Ishikawa (cell line): ENCODE measurements around the gene C1QTNF4.
A peak's percentile ranks its signal among the peaks of the same experiment; 100 is the strongest.

ENCODE experiments used
- CEBPB ChIP-seq: IDR thresholded peaks from 2 replicates; pipeline ENCODE4 v1.6.1; 2012
- CREB1 ChIP-seq: IDR thresholded peaks from 2 replicates; pipeline ENCODE4 v1.6.1; 2012; ENCODE audit warnings: low read depth
- EGR1 ChIP-seq: IDR thresholded peaks from 2 replicates; pipeline ENCODE4 v1.6.1; 2012
- EP300 ChIP-seq: IDR thresholded peaks from 2 replicates; pipeline ENCODE4 v1.6.1; 2012; ENCODE audit warnings: borderline replicate concordance
- FOXM1 ChIP-seq: IDR thresholded peaks from 2 replicates; pipeline ENCODE4 v1.6.1; 2012; ENCODE audit warnings: low read depth, borderline replicate concordance
- NFIC ChIP-seq: IDR thresholded peaks from 2 replicates; pipeline ENCODE4 v1.6.1; 2012
- RAD21 ChIP-seq: IDR thresholded peaks from 2 replicates; pipeline ENCODE4 v1.6.1; 2012; ENCODE audit warnings: low read depth
- TAF1 ChIP-seq: IDR thresholded peaks from 2 replicates; pipeline ENCODE4 v1.6.1; 2012; ENCODE audit warnings: low read depth, mild to moderate bottlenecking
- TCF12 ChIP-seq: IDR thresholded peaks from 2 replicates; pipeline ENCODE4 v1.6.1; 2012; ENCODE audit warnings: low read depth
- TEAD4 ChIP-seq: IDR thresholded peaks from 2 replicates; pipeline ENCODE4 v1.6.1; 2012
- YY1 ChIP-seq: IDR thresholded peaks from 2 replicates; pipeline ENCODE4 v1.6.1; 2012; ENCODE audit warnings: low read depth
- ZBTB7A ChIP-seq: IDR thresholded peaks from 2 replicates; pipeline ENCODE4 v1.6.1; 2012; ENCODE audit warnings: low read depth
- TF ChIP-seq, protein P1 (sequence below): IDR thresholded peaks from 2 replicates; pipeline ENCODE4 v1.6.1; 2012
- TF ChIP-seq, protein P2 (sequence below): IDR thresholded peaks from 2 replicates; pipeline ENCODE4 v1.6.1; 2012
- TF ChIP-seq, protein P3 (sequence below): IDR thresholded peaks from 2 replicates; pipeline ENCODE4 v1.6.1; 2012; ENCODE audit warnings: low read depth, mild to moderate bottlenecking

Gene C1QTNF4

DNA sequence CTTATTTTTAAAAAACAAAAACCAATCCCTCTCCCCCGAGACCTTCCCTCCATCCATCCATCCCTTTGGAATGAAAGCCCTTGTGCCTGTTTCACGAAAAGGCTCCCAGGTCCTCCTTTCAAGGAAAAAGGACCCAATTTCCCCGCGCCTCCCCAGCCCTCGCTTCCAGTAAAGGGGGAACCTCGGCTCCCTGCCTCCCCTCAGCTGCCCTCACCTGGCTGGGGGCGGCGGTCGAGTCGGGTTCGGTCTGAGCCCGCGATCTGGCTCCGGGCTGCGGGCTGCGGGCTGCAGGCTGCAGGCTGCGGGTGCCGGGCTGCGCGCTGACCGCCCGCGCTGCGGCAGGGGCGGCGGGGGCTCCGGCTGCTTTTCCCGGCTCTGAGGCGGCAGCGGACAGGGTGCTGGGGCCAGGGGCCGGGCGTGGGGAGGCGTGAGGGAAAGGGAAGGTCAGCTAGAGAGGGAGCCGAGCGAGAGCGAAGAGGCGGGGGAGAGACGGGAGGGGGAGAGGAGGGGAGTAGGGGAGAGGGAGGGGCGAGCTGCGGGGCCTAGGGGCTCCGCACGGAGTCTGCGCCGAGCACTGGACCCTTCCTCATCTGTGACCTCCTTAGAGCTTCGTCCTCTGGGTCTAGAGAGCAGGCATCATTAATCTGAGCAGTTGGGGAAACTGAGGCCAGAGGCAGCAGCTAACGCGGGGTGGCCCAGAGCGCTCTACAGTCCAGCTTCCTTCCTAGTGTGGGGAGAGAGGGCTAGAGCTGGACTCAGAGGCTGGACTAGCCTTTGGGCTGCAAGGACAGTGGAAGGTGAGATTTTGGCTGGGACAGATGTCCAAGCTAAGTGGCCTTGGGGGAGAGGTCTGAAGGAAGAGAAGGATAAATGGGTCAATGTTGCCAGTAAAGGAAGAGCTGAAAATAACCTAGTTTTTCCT is at the start of gene C1QTNF4:
C1QTNF4 (minus strand) TSS at position 478 of the 922 bp plus-strand sequence. CDS start 3,601 bp downstream, outside the sequence.
- TF ChIP-seq TEAD4 (no peak), EP300 (no peak), CEBPB (no peak), TCF12 (no peak), CREB1 (no peak), RAD21 (no peak), ZBTB7A (no peak), NFIC (no peak), TAF1 (no peak), FOXM1 (no peak)
- TF ChIP-seq, protein P1, sequence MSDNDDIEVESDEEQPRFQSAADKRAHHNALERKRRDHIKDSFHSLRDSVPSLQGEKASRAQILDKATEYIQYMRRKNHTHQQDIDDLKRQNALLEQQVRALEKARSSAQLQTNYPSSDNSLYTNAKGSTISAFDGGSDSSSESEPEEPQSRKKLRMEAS, result no peak
- TF ChIP-seq, protein P2, sequence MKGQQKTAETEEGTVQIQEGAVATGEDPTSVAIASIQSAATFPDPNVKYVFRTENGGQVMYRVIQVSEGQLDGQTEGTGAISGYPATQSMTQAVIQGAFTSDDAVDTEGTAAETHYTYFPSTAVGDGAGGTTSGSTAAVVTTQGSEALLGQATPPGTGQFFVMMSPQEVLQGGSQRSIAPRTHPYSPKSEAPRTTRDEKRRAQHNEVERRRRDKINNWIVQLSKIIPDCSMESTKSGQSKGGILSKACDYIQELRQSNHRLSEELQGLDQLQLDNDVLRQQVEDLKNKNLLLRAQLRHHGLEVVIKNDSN, result no peak
- TF ChIP-seq, protein P3, sequence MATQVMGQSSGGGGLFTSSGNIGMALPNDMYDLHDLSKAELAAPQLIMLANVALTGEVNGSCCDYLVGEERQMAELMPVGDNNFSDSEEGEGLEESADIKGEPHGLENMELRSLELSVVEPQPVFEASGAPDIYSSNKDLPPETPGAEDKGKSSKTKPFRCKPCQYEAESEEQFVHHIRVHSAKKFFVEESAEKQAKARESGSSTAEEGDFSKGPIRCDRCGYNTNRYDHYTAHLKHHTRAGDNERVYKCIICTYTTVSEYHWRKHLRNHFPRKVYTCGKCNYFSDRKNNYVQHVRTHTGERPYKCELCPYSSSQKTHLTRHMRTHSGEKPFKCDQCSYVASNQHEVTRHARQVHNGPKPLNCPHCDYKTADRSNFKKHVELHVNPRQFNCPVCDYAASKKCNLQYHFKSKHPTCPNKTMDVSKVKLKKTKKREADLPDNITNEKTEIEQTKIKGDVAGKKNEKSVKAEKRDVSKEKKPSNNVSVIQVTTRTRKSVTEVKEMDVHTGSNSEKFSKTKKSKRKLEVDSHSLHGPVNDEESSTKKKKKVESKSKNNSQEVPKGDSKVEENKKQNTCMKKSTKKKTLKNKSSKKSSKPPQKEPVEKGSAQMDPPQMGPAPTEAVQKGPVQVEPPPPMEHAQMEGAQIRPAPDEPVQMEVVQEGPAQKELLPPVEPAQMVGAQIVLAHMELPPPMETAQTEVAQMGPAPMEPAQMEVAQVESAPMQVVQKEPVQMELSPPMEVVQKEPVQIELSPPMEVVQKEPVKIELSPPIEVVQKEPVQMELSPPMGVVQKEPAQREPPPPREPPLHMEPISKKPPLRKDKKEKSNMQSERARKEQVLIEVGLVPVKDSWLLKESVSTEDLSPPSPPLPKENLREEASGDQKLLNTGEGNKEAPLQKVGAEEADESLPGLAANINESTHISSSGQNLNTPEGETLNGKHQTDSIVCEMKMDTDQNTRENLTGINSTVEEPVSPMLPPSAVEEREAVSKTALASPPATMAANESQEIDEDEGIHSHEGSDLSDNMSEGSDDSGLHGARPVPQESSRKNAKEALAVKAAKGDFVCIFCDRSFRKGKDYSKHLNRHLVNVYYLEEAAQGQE, result no peak

DNA sequence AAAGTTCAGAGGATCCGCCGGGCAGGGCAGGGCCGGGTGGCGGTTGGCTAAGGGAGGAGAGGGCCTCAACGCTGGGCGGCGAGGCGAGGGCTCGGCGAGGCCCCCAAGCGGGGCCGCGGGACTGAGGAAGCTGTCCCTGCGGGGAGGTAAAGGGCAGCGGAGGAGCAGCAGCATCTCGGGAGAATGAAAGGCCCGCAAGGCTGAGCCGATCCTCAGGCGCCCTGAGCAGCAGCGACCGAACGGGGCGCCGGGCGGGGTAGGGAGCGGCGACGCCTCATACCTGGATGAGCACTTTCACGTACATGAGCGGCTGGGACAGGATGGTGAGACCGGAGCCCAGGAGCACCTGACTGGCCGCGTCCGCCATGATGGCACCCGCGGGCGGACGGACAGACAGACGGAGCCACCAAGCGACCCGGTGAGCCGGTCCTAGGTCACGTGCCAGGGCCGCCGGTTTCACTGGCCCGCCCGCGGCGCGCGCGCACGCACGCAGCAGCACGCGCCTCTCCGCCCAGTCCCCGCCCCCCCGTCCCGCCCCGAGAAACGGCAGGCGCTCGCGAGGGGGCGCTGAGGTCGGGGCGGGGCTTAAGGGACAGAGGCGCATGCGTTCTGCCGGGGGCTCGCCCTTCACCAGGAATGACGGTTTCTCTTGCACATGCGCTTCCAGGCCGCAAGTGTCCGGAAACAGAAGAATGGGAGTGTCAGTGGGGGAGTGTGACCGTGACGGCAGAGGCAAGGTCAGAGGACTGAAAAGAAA is 48.1 kb upstream of the C1QTNF4 start, which contains the start of gene MTCH2:
MTCH2 (minus strand) TSS at position 461 of the 757 bp plus-strand sequence; CDS start at position 367, 94 bp downstream.
- no peak for TF ChIP-seq NFIC
- no peak for TF ChIP-seq CEBPB
- no peak for TF ChIP-seq FOXM1
- TF ChIP-seq RAD21, result no peak
- TF ChIP-seq, protein P3, result no peak
- no peak for TF ChIP-seq CREB1
- no peak for TF ChIP-seq EP300
- TF ChIP-seq TCF12, result peak; percentile 72; the same call in 1 of the 2 replicates
- no peak for TF ChIP-seq EGR1
- TF ChIP-seq TEAD4, result no peak
- TF ChIP-seq ZBTB7A, result 0 out of 2 replicates have a peak, but pooled peaks have one; percentile 34
- TF ChIP-seq YY1, result peak; percentile 93
- TF ChIP-seq, protein P2, result peak; percentile 96
- peak; percentile 95 for TF ChIP-seq TAF1
- TF ChIP-seq, protein P1, result peak; percentile 88

DNA sequence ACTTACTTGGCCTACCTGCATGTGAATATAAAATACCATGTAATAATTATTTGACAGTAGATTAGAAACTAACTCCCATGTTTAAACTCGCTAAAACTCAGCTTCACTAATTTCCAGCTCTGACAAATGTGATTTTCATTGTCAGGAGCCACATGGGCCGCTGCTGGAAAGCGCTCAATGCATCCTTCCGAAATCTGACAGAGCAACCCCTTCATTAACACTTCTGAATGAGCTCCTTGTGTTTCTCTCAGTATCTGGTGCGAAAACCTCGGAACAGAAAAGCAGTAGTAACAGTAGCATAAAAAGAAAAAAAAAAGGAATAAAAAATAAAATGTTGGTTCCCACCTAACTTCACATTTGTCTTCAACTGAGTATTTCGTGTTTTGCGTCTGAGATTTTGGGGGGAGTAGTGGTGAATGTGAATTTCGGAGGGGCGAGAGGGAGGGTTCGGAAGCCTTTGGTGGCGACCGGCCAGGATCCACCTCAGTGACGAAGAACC is 47.4 kb upstream of the C1QTNF4 start:
- TF ChIP-seq CEBPB (no peak), TEAD4 (no peak), ZBTB7A (no peak), TCF12 (no peak), FOXM1 (no peak), CREB1 (no peak), TAF1 (no peak), YY1 (no peak), EP300 (no peak), RAD21 (no peak), NFIC (no peak), EGR1 (no peak)
- TF ChIP-seq, protein P1, result no peak
- TF ChIP-seq, protein P3, result no peak
- TF ChIP-seq, protein P2, result no peak
